PC-9 (cell line): ENCODE measurements around the gene TMIGD2. TPM values are rescaled to one million over a fixed set of nuclear protein-coding genes. Genes with fewer than 3 reads are reported as not detected.
"Not testable (repeated sequence)": the region's sequence is repeated elsewhere in the genome, so short reads cannot be mapped to it uniquely, and the experiment has no call there.

Experiments used
- BruUV-seq: library from RNA; stranded (reverse); fragments of 400-500 nt; replicated peaks from 2 replicates; lab custom pipeline; 2021; lab: Mats Ljungman, UMichigan
- CTCF ChIA-PET: fragments of 300-600 bp; sonication (Branson Sonifier 250); formaldehyde crosslinking; loops from one replicate; lab custom pipeline; 2022; ENCODE audit warnings: antibody characterized with exemption; lab: Charles Lee
- POLR2A ChIA-PET: fragments of 300-600 bp; sonication (Branson Sonifier 250); formaldehyde crosslinking; loops from one replicate; lab custom pipeline; 2022; ENCODE audit warnings: antibody characterized with exemption; ENCODE audit not compliant: unreplicated experiment; lab: Charles Lee
- DNase-seq, 2 experiments: peaks; one replicate each; pipeline versions ENCODE4 v3.0.0 to v3.0.0-alpha.2; 2015 to 2022; ENCODE audit warnings: mixed read lengths in 1 of 2
- H2AFZ ChIP-seq: fragments of 200-600 bp; sonication (generic); 2 replicates; pipeline ENCODE4 v1.8.1; 2017; ENCODE audit warnings: antibody characterized with exemption
- H3F3A ChIP-seq: fragments of 200-600 bp; sonication (generic); 2 replicates; pipeline ENCODE4 v1.8.1; 2017; ENCODE audit warnings: antibody characterized with exemption, mild to moderate bottlenecking, low read depth; ENCODE audit not compliant: insufficient read depth
- H3K27ac ChIP-seq: fragments of 200-600 bp; sonication (generic); 2 replicates; pipeline ENCODE4 v1.6.1; 2016; ENCODE audit warnings: mixed run types
- H3K27me3 ChIP-seq: fragments of 200-600 bp; sonication (generic); 2 replicates; pipeline ENCODE4 v1.6.1; 2016; ENCODE audit warnings: low read depth, mixed run types; ENCODE audit not compliant: insufficient read depth
- H3K36me3 ChIP-seq: fragments of 200-600 bp; sonication (generic); 2 replicates; pipeline ENCODE4 v1.6.1; 2016; ENCODE audit warnings: low read depth, mixed run types
- H3K4me1 ChIP-seq: fragments of 200-600 bp; sonication (generic); replicated peaks from 2 replicates; pipeline ENCODE4 v1.6.1; 2016; ENCODE audit warnings: mixed run types; ENCODE audit not compliant: insufficient read depth
- H3K4me2 ChIP-seq: fragments of 200-600 bp; sonication (generic); 2 replicates; pipeline ENCODE4 v1.6.1; 2017; ENCODE audit warnings: mixed run types
- H3K4me3 ChIP-seq: fragments of 200-600 bp; sonication (generic); 2 replicates; pipeline ENCODE4 v1.6.1; 2016; ENCODE audit warnings: mixed run types
- H3K79me2 ChIP-seq: fragments of 200-600 bp; sonication (generic); 2 replicates; pipeline ENCODE4 v1.6.1; 2017; ENCODE audit warnings: low read depth, mixed run types
- H3K9me2 ChIP-seq: fragments of 200-600 bp; sonication (generic); 2 replicates; pipeline ENCODE4 v1.8.1; 2017; ENCODE audit warnings: mild to moderate bottlenecking; ENCODE audit not compliant: insufficient read depth
- H3K9me3 ChIP-seq: fragments of 200-600 bp; sonication (generic); 2 replicates; pipeline ENCODE4 v1.8.1; 2016; ENCODE audit warnings: low read depth; ENCODE audit not compliant: insufficient read depth
- H4K20me1 ChIP-seq: fragments of 200-600 bp; sonication (generic); 2 replicates; pipeline ENCODE4 v1.8.1; 2017; ENCODE audit not compliant: insufficient read depth
- CTCF ChIP-seq: fragments of 200-600 bp; sonication (generic); conservative IDR thresholded peaks from 2 replicates; pipeline ENCODE4 v1.6.1; 2017; ENCODE audit warnings: mixed run types, antibody characterized with exemption, mild to moderate bottlenecking, moderate library complexity
- EZH2 ChIP-seq: fragments of 200-600 bp; sonication (generic); IDR thresholded peaks from 2 replicates; pipeline ENCODE4 v1.8.0; 2017; ENCODE audit warnings: antibody characterized with exemption, low read depth
- intact Hi-C: fragments of 100-400 bp; cut with micrococcal nuclease; formaldehyde crosslinking; loops from one replicate; pipeline ENCODE4 v1.10.0; 2022; ENCODE audit not compliant: unreplicated experiment
- total RNA-seq: library from RNA; stranded (reverse); gene quantifications from 2 replicates; pipeline ENCODE4 v1.2.3, GENCODE V29; 2021

Gene TMIGD2
- total RNA-seq, 1 experiment from 2014 or later, result not detected

- no TSS peak for BruUV-seq
- no peaks in the 10 kb centered on the region for H3K79me2 ChIP-seq
- no peaks in the 10 kb centered on the region for H3K4me1 ChIP-seq
- H3K4me3 ChIP-seq, result no peak overlapping the region
- H3F3A ChIP-seq, result no peaks in the 10 kb centered on the region
- CTCF ChIA-PET, result no interaction called here
- no peaks in the 10 kb centered on the region for H3K9me3 ChIP-seq
- H3K36me3 ChIP-seq, result no peaks in the 10 kb centered on the region
- no peaks in the 10 kb centered on the region for H4K20me1 ChIP-seq
- H2AFZ ChIP-seq, result no peak overlapping the region
- H3K27me3 ChIP-seq, result no peaks in the 10 kb centered on the region
- H3K4me2 ChIP-seq, result no peak overlapping the region
- no peak for DNase-seq
- POLR2A ChIA-PET, result no interaction called here
- no peak overlapping the region for H3K27ac ChIP-seq
- no peaks in the 10 kb centered on the region for H3K9me2 ChIP-seq
- TF ChIP-seq CTCF, result no peak
- TF ChIP-seq EZH2, result no peak
- intact Hi-C loops, result no loop called here
Measured at GRCh38 chr19:4277191-4277696, 24.9 kb downstream of the TMIGD2 start.

- H3K36me3 ChIP-seq, H4K20me1 ChIP-seq, H3F3A ChIP-seq, H3K9me3 ChIP-seq, DNase-seq, H3K79me2 ChIP-seq, H3K27me3 ChIP-seq, H2AFZ ChIP-seq, H3K4me2 ChIP-seq, H3K9me2 ChIP-seq, intact Hi-C loops, H3K4me3 ChIP-seq, H3K27ac ChIP-seq, H3K4me1 ChIP-seq, CTCF ChIA-PET, BruUV-seq: not testable (repeated sequence)
- POLR2A ChIA-PET, result interaction anchor here (0.6 kb wide), 1 partner anchor 46 kb away, joined by 4 read pairs; no protein-coding TSS in a partner anchor
Measured at GRCh38 chr19:4274321-4274686, 27.9 kb downstream of the TMIGD2 start.

- Histone ChIP-seq H3K27ac (no peak overlapping the region), H3K4me2 (no peak overlapping the region), H3F3A (no peaks in the 10 kb centered on the region), H3K36me3 (no peaks in the 10 kb centered on the region), H3K4me3 (no peak overlapping the region), H2AFZ (no peak overlapping the region), H3K27me3 (no peaks in the 10 kb centered on the region), H3K79me2 (no peaks in the 10 kb centered on the region), H4K20me1 (no peaks in the 10 kb centered on the region), H3K9me2 (no peaks in the 10 kb centered on the region), H3K4me1 (no peaks in the 10 kb centered on the region), H3K9me3 (no peaks in the 10 kb centered on the region)
- TF ChIP-seq EZH2, result no peak
- POLR2A ChIA-PET, result no interaction called here
- DNase-seq, result no peak
- intact Hi-C loops, result no loop called here
- CTCF ChIA-PET, result no interaction called here
- BruUV-seq, result no TSS peak
Measured at GRCh38 chr19:4272894-4273293, 29.3 kb downstream of the TMIGD2 start.

GRCh38 chr19:4268816-4269430 lies 33.3 kb downstream of the TMIGD2 start:
- Histone ChIP-seq H3K4me3 (no peak overlapping the region), H3K4me2 (no peak overlapping the region), H3K27me3 (no peaks in the 10 kb centered on the region), H3K9me2 (no peaks in the 10 kb centered on the region), H3F3A (no peaks in the 10 kb centered on the region), H3K36me3 (no peaks in the 10 kb centered on the region), H2AFZ (no peak overlapping the region), H3K9me3 (no peaks in the 10 kb centered on the region), H3K4me1 (no peaks in the 10 kb centered on the region), H3K27ac (no peak overlapping the region), H4K20me1 (no peaks in the 10 kb centered on the region), H3K79me2 (no peaks in the 10 kb centered on the region)
- CTCF ChIA-PET, result interaction anchor here (0.6 kb wide), 1 partner anchor 73 kb away, joined by 3 read pairs; no protein-coding TSS in a partner anchor
- no peak for DNase-seq
- no TSS peak for BruUV-seq
- TF ChIP-seq CTCF, result no peak
- TF ChIP-seq EZH2, result no peak
- POLR2A ChIA-PET, result no interaction called here
- intact Hi-C loops, result no loop called here
